Islet precursor cell (in vitro differentiated cells): ENCODE data around the gene ZDHHC21.
A peak's percentile ranks its signal among the peaks of the same experiment; 100 is the strongest.
"Not testable (repeated sequence)": the region's sequence is repeated elsewhere in the genome, so short reads cannot be mapped to it uniquely, and the experiment has no call there.

Experiments used
- DNase-seq: peaks from one replicate; pipeline ENCODE4 v3.0.0-alpha.2; 2018

Gene ZDHHC21

GRCh38 chr9:14678776-14679175, 14.5 kb downstream of the ZDHHC21 start:
- no peak for DNase-seq

- no peak for DNase-seq
Observed at GRCh38 chr9:14677872-14678271, 15.4 kb downstream of the ZDHHC21 start.

GRCh38 chr9:14677396-14677795, 15.8 kb downstream of the ZDHHC21 start:
- no peak for DNase-seq

GRCh38 chr9:14674630-14675029, 18.6 kb downstream of the ZDHHC21 start:
- no peak for DNase-seq

- no peak for DNase-seq
Observed at GRCh38 chr9:14671377-14671776, 21.9 kb downstream of the ZDHHC21 start.

- no peak for DNase-seq
Observed at GRCh38 chr9:14670718-14671117, 22.5 kb downstream of the ZDHHC21 start.

- not testable (repeated sequence) for DNase-seq
Observed at GRCh38 chr9:14664022-14664421, 29.2 kb downstream of the ZDHHC21 start.

GRCh38 chr9:14662060-14662453, 31.2 kb downstream of the ZDHHC21 start:
- no peak for DNase-seq

- no peak for DNase-seq
Observed at GRCh38 chr9:14661421-14662059, 31.7 kb downstream of the ZDHHC21 start.

GRCh38 chr9:14660721-14661120, 32.5 kb downstream of the ZDHHC21 start:
- DNase-seq = no peak

GRCh38 chr9:14654932-14655331, 38.3 kb downstream of the ZDHHC21 start:
- no peak for DNase-seq

- DNase-seq = no peak
Observed at GRCh38 chr9:14653511-14653910, 39.7 kb downstream of the ZDHHC21 start.

GRCh38 chr9:14652729-14653377, 40.4 kb downstream of the ZDHHC21 start:
- no peak for DNase-seq

GRCh38 chr9:14650596-14650995, 42.6 kb downstream of the ZDHHC21 start:
- DNase-seq = no peak

- DNase-seq = no peak
Observed at GRCh38 chr9:14645648-14646047, 47.6 kb downstream of the ZDHHC21 start.

- DNase-seq = no peak
Observed at GRCh38 chr9:14640967-14641366, 52.3 kb downstream of the ZDHHC21 start.

GRCh38 chr9:14640294-14640693, 52.9 kb downstream of the ZDHHC21 start:
- DNase-seq = no peak

- peak; percentile 38 for DNase-seq
Observed at GRCh38 chr9:14633906-14634565, 59.2 kb downstream of the ZDHHC21 start.

GRCh38 chr9:14633148-14633547, 60.1 kb downstream of the ZDHHC21 start:
- DNase-seq = peak; percentile 39

- DNase-seq = no peak
Observed at GRCh38 chr9:14627513-14627912, 65.7 kb downstream of the ZDHHC21 start.

- no peak for DNase-seq
Observed at GRCh38 chr9:14618836-14619420, 74.3 kb downstream of the ZDHHC21 start.

GRCh38 chr9:14616188-14616982, 76.8 kb downstream of the ZDHHC21 start:
- no peak for DNase-seq

GRCh38 chr9:14608540-14608939, 84.7 kb downstream of the ZDHHC21 start:
- DNase-seq = no peak
